ENCODE data around the gene CSGALNACT2. TPM values are rescaled to one million over a fixed set of nuclear protein-coding genes. Genes with fewer than 3 reads are reported as not detected.

The CSGALNACT2 gene
- total RNA-seq, 1 experiment from 2014 or later = 8.9 TPM

- Histone ChIP-seq H3K18ac (ENCODE audit: insufficient read length, low read depth, low read length) (no peak overlapping the region), H3K79me2 (ENCODE audit: insufficient read depth, low read length) (no peaks in the 10 kb centered on the region), H3K23me2 (ENCODE audit: insufficient read length, low read depth, low read length, poor library complexity, severe bottlenecking) (peaks cover 8% of the 10 kb centered on the region), H3K23ac (ENCODE audit: insufficient read length, low read depth, low read length) (no peak overlapping the region), H2BK12ac (ENCODE audit: insufficient read length, low read depth, low read length) (no peak overlapping the region), H3T11ph (ENCODE audit: low read length) (no peak overlapping the region), H4K8ac (replicated peaks; ENCODE audit: insufficient read length, low read depth, low read length) (no peak overlapping the region), H4K91ac (ENCODE audit: insufficient read length, low read depth, low read length) (no peak overlapping the region), H3K27ac (ENCODE audit: insufficient read length, low read depth, low read length) (no peak overlapping the region), H3K9me3 (ENCODE audit: control insufficient read depth, low read depth, low read length) (no peaks in the 10 kb centered on the region), H3K56ac (ENCODE audit: insufficient read length, low read depth, low read length) (no peak overlapping the region), H2AFZ (ENCODE audit: low read length) (no peak overlapping the region), H3K27me3 (ENCODE audit: insufficient read depth, low read length) (peaks cover 19% of the 10 kb centered on the region; the same call in 1 of the 2 replicates), H2BK5ac (ENCODE audit: insufficient read length, low read length) (no peak overlapping the region), H2AK5ac (ENCODE audit: insufficient read length, low read length) (no peak overlapping the region), H2BK15ac (ENCODE audit: low read depth, low read length) (no peak overlapping the region), H3K9ac (ENCODE audit: extremely low read depth, insufficient read length, low read length) (no peak overlapping the region), H4K20me1 (ENCODE audit: control insufficient read depth, insufficient read depth, insufficient read length) (no peaks in the 10 kb centered on the region), H3K14ac (ENCODE audit: insufficient read depth, low read length) (no peak overlapping the region), H2BK20ac (ENCODE audit: low read depth, low read length, poor library complexity, severe bottlenecking) (no peak overlapping the region), H3K4me1 (ENCODE audit: insufficient read depth, low read length) (no peaks in the 10 kb centered on the region; the same call in 1 of the 2 replicates), H3K79me1 (ENCODE audit: insufficient read depth, low read depth, low read length, poor library complexity, severe bottlenecking) (no peaks in the 10 kb centered on the region), H4K5ac (ENCODE audit: insufficient read length, low read depth, low read length) (no peak overlapping the region), H2BK120ac (ENCODE audit: low read depth, low read length, poor library complexity, severe bottlenecking) (no peak overlapping the region), H3K4me2 (ENCODE audit: insufficient read depth, insufficient read length, low read length) (no peak overlapping the region), H3K4ac (ENCODE audit: low read depth, low read length) (no peak overlapping the region)
- no CpG with 5 or more reads among the region's 11 CpGs for WGBS (ENCODE audit: extremely low coverage, insufficient read length, low lambda C conversion rate)
- Mint-ChIP-seq H3K36me3 (ENCODE audit: insufficient read depth in 1 of 3, low read depth in 3 of 3) (no peaks in the 10 kb centered on the region), H3K27ac (no peak overlapping the region), H3K9me3 (no peaks in the 10 kb centered on the region; a peak in 1 of 5 replicates), H3K4me3 (no peak overlapping the region), H3K27me3 (ENCODE audit: low read depth) (peaks cover 50% of the 10 kb centered on the region), H3K4me1 (peaks cover 16 to 17% of the 10 kb centered on the region in 2 experiments)
- no peak for TF ChIP-seq CTCF (conservative IDR thresholded peaks at IDR 0.05)
- DNase-seq = no peak
Measured at GRCh38 chr10:43225787-43226153, 87.5 kb downstream of the CSGALNACT2 start.
